Gastroesophageal sphincter (tissue), 4 donors: ENCODE measurements around the gene MAN2A2. TPM values are rescaled to one million over a fixed set of nuclear protein-coding genes. Genes with fewer than 3 reads are reported as not detected.

Experiments used
- ATAC-seq: fragments of 150-250 bp; one replicate; pipeline ENCODE4 v1.9.1; 2016; ENCODE audit warnings: mild to moderate bottlenecking, moderate library complexity
- H3K27ac ChIP-seq, 4 donors: fragments of 200-600 bp; sonication (generic) in 3 of 4; 1 replicate in 3 of 4; 2 replicates in 1 of 4; pipeline ENCODE4 v1.5.1; 2016 to 2019
- H3K27me3 ChIP-seq: fragments of 200-600 bp; sonication (generic); one replicate; pipeline ENCODE4 v1.5.1; 2019
- H3K36me3 ChIP-seq, 2 donors: fragments of 200-600 bp; sonication (generic); one replicate each; pipeline ENCODE4 v1.5.1; 2019; ENCODE audit warnings: control low read depth in 1 of 2
- H3K4me1 ChIP-seq, 3 donors: fragments of 200-600 bp; sonication (generic); 1 replicate in 2 of 3; 2 replicates in 1 of 3; pipeline ENCODE4 v1.5.1; 2016 to 2019; ENCODE audit warnings: control low read depth in 2 of 3
- H3K4me3 ChIP-seq, 2 donors: fragments of 200-600 bp; sonication (generic); one replicate each; pipeline ENCODE4 v1.5.1; 2019; ENCODE audit warnings: mild to moderate bottlenecking in 1 of 2, moderate library complexity in 1 of 2
- H3K9me3 ChIP-seq, 3 donors: fragments of 200-600 bp; sonication (generic); one replicate each; pipeline ENCODE4 v1.5.1; 2017 to 2019; ENCODE audit warnings: control low read depth in 2 of 3
- EP300 ChIP-seq: sonication (generic); formaldehyde crosslinking; IDR thresholded peaks from one replicate; pipeline ENCODE4 v1.6.1; 2017; ENCODE audit warnings: antibody characterized with exemption, mild to moderate bottlenecking
- POLR2A ChIP-seq, 2 donors: fragments of 450-650 bp; IDR thresholded peaks; one replicate each; pipeline ENCODE4 v1.6.1; 2017; ENCODE audit warnings: antibody characterized with exemption in 2 of 2, mild to moderate bottlenecking in 2 of 2, moderate library complexity in 1 of 2
- POLR2AphosphoS5 ChIP-seq: sonication (generic); formaldehyde crosslinking; IDR thresholded peaks from one replicate; pipeline ENCODE4 v1.6.1; 2017; ENCODE audit warnings: antibody characterized with exemption
- WGBS, 2 donors: methylation state at CpG; one replicate each; pipeline ENCODE4 v1.1.5; 2018; ENCODE audit warnings: low coverage in 1 of 2; 5-methylcytosine and 5-hydroxymethylcytosine counted together
- total RNA-seq, 4 donors: library from RNA; depleted of rRNA; stranded (reverse); fragments of >200 nt; gene quantifications; one replicate each; pipeline ENCODE4 v1.1.0, GENCODE V29; 2016
- TF ChIP-seq, protein P1 (sequence below), 4 experiments: fragments of 200-600 bp in 2 of 4; fragments of 450-650 bp in 2 of 4; sonication (generic) in 1 of 4; IDR thresholded peaks; one replicate each; pipeline ENCODE4 v1.5.1; 2017 to 2019; ENCODE audit warnings: antibody characterized with exemption in 4 of 4, mild to moderate bottlenecking in 2 of 4, moderate library complexity in 2 of 4

MAN2A2 gene
- total RNA-seq, 4 donors from 2014 or later, result 19.4 to 58.2 (median 44.9) TPM

DNA sequence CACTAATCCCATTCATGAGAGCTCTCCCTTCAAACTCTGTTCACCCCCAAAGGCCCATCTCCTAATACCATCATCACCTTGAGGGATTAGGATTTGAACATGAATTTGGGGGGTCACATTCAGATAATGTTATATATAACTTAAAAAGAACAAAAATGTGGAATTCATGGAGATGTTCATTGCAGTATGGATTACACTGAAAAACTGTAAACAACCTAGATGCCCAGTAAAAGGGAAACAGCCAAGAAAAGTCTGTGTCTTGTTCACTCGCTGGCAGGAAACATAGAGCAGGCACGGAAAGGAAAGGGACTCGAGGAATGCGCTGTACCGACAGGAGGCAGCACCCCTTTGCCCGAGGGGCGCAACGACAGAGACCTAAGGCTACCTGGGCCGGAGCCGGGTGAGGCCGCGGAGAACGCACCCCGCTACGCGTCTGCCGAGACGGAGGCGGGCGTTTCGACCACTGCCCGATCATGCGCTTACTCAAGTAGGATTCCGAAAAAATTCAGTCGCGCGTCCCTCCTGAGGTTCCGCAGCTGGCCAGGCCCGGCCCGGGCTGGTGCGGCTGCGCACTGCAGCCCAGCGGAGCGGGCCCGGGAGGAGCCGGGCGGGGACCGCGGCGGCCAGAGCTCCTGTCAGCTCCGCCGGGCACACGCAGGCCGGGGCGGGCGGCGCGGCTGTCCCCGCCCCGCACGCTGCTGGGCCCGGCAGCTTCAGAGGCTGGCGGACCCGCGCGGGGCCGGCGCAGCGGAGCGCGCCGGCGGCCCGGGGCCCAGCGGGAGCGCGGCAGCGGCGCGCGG, 862 bp upstream of the MAN2A2 start:
- Histone ChIP-seq H3K36me3 (peaks cover 0 to 26% of the 10 kb centered on the region in 2 donors), H3K4me3 (peak overlapping the region; percentile 42 to 89), H3K4me1 (peaks cover 0 to 52% (median 8%) of the 10 kb centered on the region in 3 donors), H3K9me3 (no peaks in the 10 kb centered on the region), H3K27me3 (no peaks in the 10 kb centered on the region), H3K27ac (peak overlapping the region; percentile 84 to 98 (median 94))
- peak; percentile 95 for ATAC-seq
- TF ChIP-seq POLR2AphosphoS5 (peak; percentile 51), EP300 (no peak), POLR2A (IDR thresholded peaks at IDR 0.05) (peak; percentile 60 to 69)
- TF ChIP-seq, protein P1, sequence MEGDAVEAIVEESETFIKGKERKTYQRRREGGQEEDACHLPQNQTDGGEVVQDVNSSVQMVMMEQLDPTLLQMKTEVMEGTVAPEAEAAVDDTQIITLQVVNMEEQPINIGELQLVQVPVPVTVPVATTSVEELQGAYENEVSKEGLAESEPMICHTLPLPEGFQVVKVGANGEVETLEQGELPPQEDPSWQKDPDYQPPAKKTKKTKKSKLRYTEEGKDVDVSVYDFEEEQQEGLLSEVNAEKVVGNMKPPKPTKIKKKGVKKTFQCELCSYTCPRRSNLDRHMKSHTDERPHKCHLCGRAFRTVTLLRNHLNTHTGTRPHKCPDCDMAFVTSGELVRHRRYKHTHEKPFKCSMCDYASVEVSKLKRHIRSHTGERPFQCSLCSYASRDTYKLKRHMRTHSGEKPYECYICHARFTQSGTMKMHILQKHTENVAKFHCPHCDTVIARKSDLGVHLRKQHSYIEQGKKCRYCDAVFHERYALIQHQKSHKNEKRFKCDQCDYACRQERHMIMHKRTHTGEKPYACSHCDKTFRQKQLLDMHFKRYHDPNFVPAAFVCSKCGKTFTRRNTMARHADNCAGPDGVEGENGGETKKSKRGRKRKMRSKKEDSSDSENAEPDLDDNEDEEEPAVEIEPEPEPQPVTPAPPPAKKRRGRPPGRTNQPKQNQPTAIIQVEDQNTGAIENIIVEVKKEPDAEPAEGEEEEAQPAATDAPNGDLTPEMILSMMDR (IDR thresholded peaks at IDR 0.05), result peak in 3 of 4 experiments; percentile 70 to 90 (median 78)
- WGBS, 2 donors, result 0 to 2% methylated on average over 5 to 10 of the region's 71 CpGs

- 60% methylated on average over 5 of the region's 18 CpGs; no CpG with 5 or more reads in 1 of the 2 donors for WGBS, 2 donors
- H3K27ac ChIP-seq, result peak overlapping the region in 3 of 4 donors; percentile 93 to 98 (median 95)
- no peak for ATAC-seq
Measured at GRCh38 chr15:90903733-90904536, 833 bp downstream of the MAN2A2 start.

DNA sequence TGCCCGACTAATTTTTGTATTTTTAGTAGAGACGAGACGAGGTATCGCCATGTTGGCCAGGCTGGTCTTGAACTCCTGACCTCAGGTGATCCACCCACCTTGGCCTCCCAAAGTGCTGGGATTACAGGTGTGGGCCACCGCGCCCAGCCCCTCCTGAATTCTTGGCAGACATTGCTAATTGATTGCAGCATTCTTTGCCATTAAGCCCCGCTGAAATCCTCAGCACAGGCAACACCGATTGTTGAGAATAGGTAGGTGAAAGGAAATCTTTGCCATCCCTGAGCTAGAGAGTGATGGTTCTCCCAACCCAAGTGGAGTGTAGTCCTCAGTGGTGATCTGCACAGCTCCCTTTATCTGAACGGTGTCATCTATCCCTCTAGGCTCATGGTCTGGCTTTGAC, 1.6 kb downstream of the MAN2A2 start:
- no peak overlapping the region for H3K27ac ChIP-seq
- no peak for ATAC-seq
- peaks cover 0 to 51% of the 10 kb centered on the region in 2 donors for H3K36me3 ChIP-seq
- H3K4me1 ChIP-seq, result peaks cover 0 to 69% (median 8%) of the 10 kb centered on the region in 3 donors
- no peaks in the 10 kb centered on the region for H3K27me3 ChIP-seq
- 79 to 80% methylated on average over 1 to 5 of the region's 9 CpGs for WGBS, 2 donors
- H3K9me3 ChIP-seq, result no peaks in the 10 kb centered on the region
- TF ChIP-seq, protein P1 (IDR thresholded peaks at IDR 0.05), result no peak
- TF ChIP-seq POLR2AphosphoS5 (no peak), EP300 (no peak), POLR2A (IDR thresholded peaks at IDR 0.05) (no peak)
- H3K4me3 ChIP-seq, result no peak overlapping the region

More at GRCh38 chr15:90903733-90904536, 833 bp downstream of the MAN2A2 start:
- TF ChIP-seq EP300, result no peak
- no peak for TF ChIP-seq POLR2A (IDR thresholded peaks at IDR 0.05)
- TF ChIP-seq POLR2AphosphoS5, result no peak
- TF ChIP-seq, protein P1 (IDR thresholded peaks at IDR 0.05), result no peak
- Histone ChIP-seq H3K9me3 (no peaks in the 10 kb centered on the region), H3K36me3 (peaks cover 0 to 43% of the 10 kb centered on the region in 2 donors), H3K27me3 (no peaks in the 10 kb centered on the region), H3K4me3 (peak overlapping the region; percentile 77 to 89), H3K4me1 (peaks cover 0 to 66% (median 8%) of the 10 kb centered on the region in 3 donors)

DNA sequence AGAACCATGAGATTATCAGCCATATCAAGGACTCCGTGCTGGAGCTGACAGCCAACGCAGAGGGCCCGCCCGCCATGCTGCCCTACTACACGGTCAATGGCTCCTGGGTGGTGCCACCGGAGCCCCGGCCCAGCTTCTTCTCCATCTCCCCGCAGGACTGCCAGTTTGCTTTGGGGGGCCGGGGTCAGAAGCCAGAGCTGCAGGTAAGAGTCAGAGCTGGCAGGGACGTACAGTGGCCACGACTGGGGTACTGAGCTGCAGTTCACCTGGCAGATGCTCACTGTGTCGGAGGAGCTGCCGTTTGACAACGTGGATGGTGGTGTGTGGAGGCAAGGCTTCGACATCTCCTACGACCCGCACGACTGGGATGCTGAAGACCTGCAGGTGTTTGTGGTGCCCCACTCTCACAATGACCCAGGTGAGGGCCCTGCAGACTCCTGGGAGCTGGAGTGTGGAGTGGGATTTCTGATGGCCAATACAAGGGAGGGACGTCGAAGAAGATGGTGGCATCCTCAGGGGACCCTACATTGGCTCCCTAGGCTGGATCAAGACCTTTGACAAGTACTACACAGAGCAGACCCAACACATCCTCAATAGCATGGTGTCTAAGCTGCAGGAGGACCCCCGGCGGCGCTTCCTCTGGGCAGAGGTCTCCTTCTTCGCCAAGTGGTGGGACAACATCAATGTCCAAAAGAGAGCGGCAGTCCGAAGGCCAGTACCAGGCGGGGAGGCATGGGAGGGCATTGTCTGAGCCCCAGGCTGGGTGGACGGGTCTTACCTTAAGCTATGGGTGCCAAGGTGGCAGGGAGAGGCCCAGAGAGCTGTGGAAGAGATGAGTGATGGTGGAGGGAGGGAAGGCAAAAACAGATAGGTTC, 2.4 kb downstream of the MAN2A2 start:
- Histone ChIP-seq H3K4me3 (no peak overlapping the region), H3K27me3 (no peaks in the 10 kb centered on the region), H3K36me3 (peaks cover 0 to 59% of the 10 kb centered on the region in 2 donors), H3K4me1 (peaks cover 0 to 69% (median 8%) of the 10 kb centered on the region in 3 donors), H3K9me3 (no peaks in the 10 kb centered on the region), H3K27ac (no peak overlapping the region)
- TF ChIP-seq POLR2A (IDR thresholded peaks at IDR 0.05) (no peak), POLR2AphosphoS5 (no peak)
- TF ChIP-seq, protein P1 (IDR thresholded peaks at IDR 0.05), result no peak
- no peak for ATAC-seq
- 83% methylated on average over 3 of the region's 28 CpGs; no CpG with 5 or more reads in 1 of the 2 donors for WGBS, 2 donors
